Measurements from ENCODE around the gene PSTPIP1. TPM values are rescaled to one million over a fixed set of nuclear protein-coding genes. Genes with fewer than 3 reads are reported as not detected.

The PSTPIP1 gene
- polyA plus RNA-seq, 2 donors = 2.5 to 3.6 TPM

DNA sequence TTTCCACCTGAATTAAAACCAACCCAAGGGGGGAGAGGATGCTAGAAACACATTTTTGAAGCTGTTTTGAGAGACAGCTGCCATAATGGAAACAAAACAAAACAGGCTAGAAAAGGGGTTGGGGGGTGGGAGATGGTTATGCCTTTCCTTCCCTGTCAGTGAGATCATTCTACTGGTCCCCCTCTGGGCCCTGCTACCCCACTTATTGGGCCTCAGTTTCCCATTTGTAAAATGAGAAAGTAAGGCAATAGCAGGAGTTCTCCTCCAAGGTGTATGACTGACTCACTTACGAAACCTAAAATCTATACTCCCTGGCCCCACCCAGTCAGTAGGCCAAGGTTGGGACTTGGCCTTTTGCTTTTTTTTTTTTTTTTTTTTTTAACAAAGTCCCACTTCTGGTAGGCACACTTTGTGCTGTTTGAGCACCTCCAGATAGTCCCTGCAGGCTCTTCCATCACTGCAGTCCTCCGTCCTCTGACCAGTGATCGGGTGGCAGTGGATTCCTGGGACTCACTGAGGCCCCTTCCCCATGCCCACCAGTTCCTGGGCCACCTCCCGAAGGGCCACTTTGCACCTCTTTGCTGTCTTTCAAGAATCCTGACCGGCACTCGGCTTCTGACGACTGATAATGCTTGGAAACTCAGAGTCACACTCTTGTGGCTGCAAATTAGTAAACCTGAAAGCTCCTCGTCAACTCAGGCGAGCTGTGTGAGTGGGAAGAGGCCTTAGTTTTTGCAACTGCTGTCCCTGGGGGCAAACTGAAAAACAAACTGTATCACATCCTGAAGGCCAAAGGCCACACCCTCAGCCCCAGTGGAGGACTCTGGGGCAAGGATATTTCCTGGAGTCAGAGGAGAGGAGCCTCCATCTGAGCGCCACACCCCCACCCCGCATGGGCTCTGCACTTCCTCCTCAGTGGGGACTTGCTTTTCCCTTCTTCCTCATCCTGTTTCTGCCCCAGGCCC, 6.7 kb upstream of the PSTPIP1 start:
- Histone ChIP-seq H3K4me3 (ENCODE audit: low read depth in 1 of 2, low read length in 2 of 2) (no peak overlapping the region), H3K36me3 (ENCODE audit: control insufficient read depth in 2 of 2, insufficient read depth in 2 of 2, low read length in 1 of 2) (no peaks in the 10 kb centered on the region), H3K27me3 (ENCODE audit: control insufficient read depth in 1 of 2, insufficient read depth in 2 of 2, low read length in 2 of 2) (no peaks in the 10 kb centered on the region), H3K4me1 (ENCODE audit: control insufficient read depth in 2 of 2, insufficient read depth in 2 of 2, low read length in 1 of 2) (no peaks in the 10 kb centered on the region), H3K9me3 (ENCODE audit: control insufficient read depth in 2 of 2, insufficient read depth in 1 of 2, low read depth in 1 of 2, low read length in 1 of 2) (no peaks in the 10 kb centered on the region), H3K27ac (ENCODE audit: low read depth in 2 of 2, low read length in 1 of 2) (no peak overlapping the region)
- 67 to 72% methylated on average over 11 of the region's 11 CpGs for WGBS, 2 donors

- no peak overlapping the region for H3K27ac ChIP-seq (ENCODE audit: low read depth in 2 of 2, low read length in 1 of 2)
- H3K36me3 ChIP-seq (ENCODE audit: control insufficient read depth in 2 of 2, insufficient read depth in 2 of 2, low read length in 1 of 2) = no peaks in the 10 kb centered on the region
- H3K27me3 ChIP-seq (ENCODE audit: control insufficient read depth in 1 of 2, insufficient read depth in 2 of 2, low read length in 2 of 2) = no peaks in the 10 kb centered on the region
- H3K4me1 ChIP-seq (ENCODE audit: control insufficient read depth in 2 of 2, insufficient read depth in 2 of 2, low read length in 1 of 2) = no peaks in the 10 kb centered on the region
- no peak overlapping the region for H3K4me3 ChIP-seq (ENCODE audit: low read depth in 1 of 2, low read length in 2 of 2)
- H3K9me3 ChIP-seq (ENCODE audit: control insufficient read depth in 2 of 2, insufficient read depth in 1 of 2, low read depth in 1 of 2, low read length in 1 of 2) = no peaks in the 10 kb centered on the region
- WGBS, 2 donors = 82 to 85% methylated on average over 12 of the region's 12 CpGs
These were observed 5.8 kb upstream of the PSTPIP1 start for GRCh38 chr15:76988867-76989780.

GRCh38 chr15:76991048-76991447, 3.9 kb upstream of the PSTPIP1 start:
- 80 to 88% methylated on average over 7 of the region's 7 CpGs for WGBS, 2 donors

GRCh38 chr15:76991741-76992645, 2.9 kb upstream of the PSTPIP1 start:
- H3K4me3 ChIP-seq (ENCODE audit: low read depth in 1 of 2, low read length in 2 of 2) = no peak overlapping the region
- H3K36me3 ChIP-seq (ENCODE audit: control insufficient read depth in 2 of 2, insufficient read depth in 2 of 2, low read length in 1 of 2) = no peaks in the 10 kb centered on the region
- WGBS, 2 donors = 92 to 94% methylated on average over 9 of the region's 9 CpGs
- peaks cover 0 to 6% of the 10 kb centered on the region in 2 donors for H3K4me1 ChIP-seq (ENCODE audit: control insufficient read depth in 2 of 2, insufficient read depth in 2 of 2, low read length in 1 of 2)
- H3K27ac ChIP-seq (ENCODE audit: low read depth in 2 of 2, low read length in 1 of 2) = no peak overlapping the region
- H3K9me3 ChIP-seq (ENCODE audit: control insufficient read depth in 2 of 2, insufficient read depth in 1 of 2, low read depth in 1 of 2, low read length in 1 of 2) = no peaks in the 10 kb centered on the region
- H3K27me3 ChIP-seq (ENCODE audit: control insufficient read depth in 1 of 2, insufficient read depth in 2 of 2, low read length in 2 of 2) = no peaks in the 10 kb centered on the region

More at GRCh38 chr15:76991048-76991447, 3.9 kb upstream of the PSTPIP1 start:
- no peaks in the 10 kb centered on the region for H3K9me3 ChIP-seq (ENCODE audit: control insufficient read depth in 2 of 2, insufficient read depth in 1 of 2, low read depth in 1 of 2, low read length in 1 of 2)
- H3K36me3 ChIP-seq (ENCODE audit: control insufficient read depth in 2 of 2, insufficient read depth in 2 of 2, low read length in 1 of 2) = no peaks in the 10 kb centered on the region
- no peak overlapping the region for H3K4me3 ChIP-seq (ENCODE audit: low read depth in 1 of 2, low read length in 2 of 2)
- H3K27me3 ChIP-seq (ENCODE audit: control insufficient read depth in 1 of 2, insufficient read depth in 2 of 2, low read length in 2 of 2) = no peaks in the 10 kb centered on the region
- H3K27ac ChIP-seq (ENCODE audit: low read depth in 2 of 2, low read length in 1 of 2) = no peak overlapping the region
- H3K4me1 ChIP-seq (ENCODE audit: control insufficient read depth in 2 of 2, insufficient read depth in 2 of 2, low read length in 1 of 2) = peaks cover 0 to 6% of the 10 kb centered on the region in 2 donors

- Histone ChIP-seq H3K9me3 (ENCODE audit: control insufficient read depth in 2 of 2, insufficient read depth in 1 of 2, low read depth in 1 of 2, low read length in 1 of 2) (no peaks in the 10 kb centered on the region), H3K4me3 (ENCODE audit: low read depth in 1 of 2, low read length in 2 of 2) (no peak overlapping the region), H3K27me3 (ENCODE audit: control insufficient read depth in 1 of 2, insufficient read depth in 2 of 2, low read length in 2 of 2) (no peaks in the 10 kb centered on the region), H3K36me3 (ENCODE audit: control insufficient read depth in 2 of 2, insufficient read depth in 2 of 2, low read length in 1 of 2) (no peaks in the 10 kb centered on the region), H3K27ac (ENCODE audit: low read depth in 2 of 2, low read length in 1 of 2) (no peak overlapping the region), H3K4me1 (ENCODE audit: control insufficient read depth in 2 of 2, insufficient read depth in 2 of 2, low read length in 1 of 2) (peaks cover 0 to 6% of the 10 kb centered on the region in 2 donors)
- 92% methylated on average over 6 of the region's 6 CpGs for WGBS, 2 donors
These were observed 1.7 kb upstream of the PSTPIP1 start for GRCh38 chr15:76993114-76993725.

DNA sequence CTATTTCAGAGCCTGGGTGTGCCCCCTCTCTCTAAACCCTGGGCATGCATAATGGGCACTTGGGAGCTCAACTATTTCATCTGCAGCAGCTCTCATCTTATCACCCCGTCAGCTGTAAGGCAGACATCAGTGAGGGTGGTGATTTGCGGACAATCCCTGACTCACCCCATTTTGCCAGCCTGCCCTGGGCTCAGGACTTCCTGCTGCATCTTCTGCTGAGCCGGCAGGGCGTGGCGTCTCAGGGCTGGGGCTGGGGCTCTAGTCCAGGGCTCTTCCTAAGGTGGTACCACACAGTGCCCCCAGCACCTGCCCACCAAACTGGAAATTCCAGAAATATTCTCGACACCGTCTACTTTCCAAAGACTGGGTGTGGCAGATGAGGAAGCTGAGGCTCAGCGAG, 925 bp upstream of the PSTPIP1 start:
- WGBS, 2 donors = 63 to 67% methylated on average over 8 of the region's 8 CpGs
- H3K4me3 ChIP-seq (ENCODE audit: low read depth in 1 of 2, low read length in 2 of 2) = no peak overlapping the region
- H3K9me3 ChIP-seq (ENCODE audit: control insufficient read depth in 2 of 2, insufficient read depth in 1 of 2, low read depth in 1 of 2, low read length in 1 of 2) = no peaks in the 10 kb centered on the region
- peaks cover 0 to 6% of the 10 kb centered on the region in 2 donors for H3K4me1 ChIP-seq (ENCODE audit: control insufficient read depth in 2 of 2, insufficient read depth in 2 of 2, low read length in 1 of 2)
- no peak overlapping the region for H3K27ac ChIP-seq (ENCODE audit: low read depth in 2 of 2, low read length in 1 of 2)
- H3K27me3 ChIP-seq (ENCODE audit: control insufficient read depth in 1 of 2, insufficient read depth in 2 of 2, low read length in 2 of 2) = no peaks in the 10 kb centered on the region
- H3K36me3 ChIP-seq (ENCODE audit: control insufficient read depth in 2 of 2, insufficient read depth in 2 of 2, low read length in 1 of 2) = no peaks in the 10 kb centered on the region

- 81 to 96% methylated on average over 6 of the region's 6 CpGs for WGBS, 2 donors
- H3K9me3 ChIP-seq (ENCODE audit: control insufficient read depth in 2 of 2, insufficient read depth in 1 of 2, low read depth in 1 of 2, low read length in 1 of 2) = no peaks in the 10 kb centered on the region
- no peaks in the 10 kb centered on the region for H3K27me3 ChIP-seq (ENCODE audit: control insufficient read depth in 1 of 2, insufficient read depth in 2 of 2, low read length in 2 of 2)
- no peak overlapping the region for H3K4me3 ChIP-seq (ENCODE audit: low read depth in 1 of 2, low read length in 2 of 2)
- H3K4me1 ChIP-seq (ENCODE audit: control insufficient read depth in 2 of 2, insufficient read depth in 2 of 2, low read length in 1 of 2) = peaks cover 0 to 6% of the 10 kb centered on the region in 2 donors
- H3K36me3 ChIP-seq (ENCODE audit: control insufficient read depth in 2 of 2, insufficient read depth in 2 of 2, low read length in 1 of 2) = no peaks in the 10 kb centered on the region
- peak overlapping the region; percentile 16 to 41 for H3K27ac ChIP-seq (ENCODE audit: low read depth in 2 of 2, low read length in 1 of 2)
These were observed 430 bp upstream of the PSTPIP1 start for GRCh38 chr15:76994496-76994895.

DNA sequence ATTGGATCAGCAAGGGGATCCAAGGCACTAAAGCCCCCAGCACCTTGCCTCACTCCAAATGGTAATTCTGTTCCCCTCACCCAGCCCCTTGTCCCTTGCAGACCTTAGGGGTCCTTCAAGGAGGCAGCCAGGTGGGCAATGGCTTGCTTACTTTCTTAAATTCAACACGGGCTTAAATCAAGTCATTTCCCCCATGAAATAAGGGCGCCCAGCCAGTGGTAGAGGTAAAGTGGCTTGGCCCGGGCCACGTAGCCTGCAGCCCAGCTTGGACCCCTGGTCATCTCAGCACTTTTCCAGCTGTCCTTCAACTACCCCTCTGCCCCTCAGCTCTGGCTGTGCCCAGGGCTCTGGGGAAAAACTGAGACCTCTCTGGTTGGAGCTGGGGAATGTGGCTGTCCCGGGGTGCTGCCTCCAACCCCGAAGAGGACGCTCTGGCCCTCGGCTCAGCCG, 1.2 kb downstream of the PSTPIP1 start:
- Histone ChIP-seq H3K9me3 (ENCODE audit: control insufficient read depth in 2 of 2, insufficient read depth in 1 of 2, low read depth in 1 of 2, low read length in 1 of 2) (no peaks in the 10 kb centered on the region), H3K27ac (ENCODE audit: low read depth in 2 of 2, low read length in 1 of 2) (peak overlapping the region in 1 of 2 donors; percentile 28), H3K36me3 (ENCODE audit: control insufficient read depth in 2 of 2, insufficient read depth in 2 of 2, low read length in 1 of 2) (no peaks in the 10 kb centered on the region), H3K4me3 (ENCODE audit: low read depth in 1 of 2, low read length in 2 of 2) (peak overlapping the region; percentile 2 to 13), H3K27me3 (ENCODE audit: control insufficient read depth in 1 of 2, insufficient read depth in 2 of 2, low read length in 2 of 2) (no peaks in the 10 kb centered on the region), H3K4me1 (ENCODE audit: control insufficient read depth in 2 of 2, insufficient read depth in 2 of 2, low read length in 1 of 2) (peaks cover 0 to 6% of the 10 kb centered on the region in 2 donors)
- 47 to 59% methylated on average over 9 of the region's 9 CpGs for WGBS, 2 donors

Data from esophagus (tissue), 2 donors.